ENCODE results near the gene AIMP1.
"Not testable (repeated sequence)": the region's sequence is repeated elsewhere in the genome, so short reads cannot be mapped to it uniquely, and the experiment has no call there.

AIMP1 gene

GRCh38 chr4:106351016-106351415 lies 34.7 kb downstream of the AIMP1 start:
- DNase-seq (ENCODE audit: low spot score), result no peak

GRCh38 chr4:106353786-106354185 lies 37.4 kb downstream of the AIMP1 start:
- no peak for DNase-seq (ENCODE audit: low spot score)

GRCh38 chr4:106355193-106355592 lies 38.8 kb downstream of the AIMP1 start:
- DNase-seq (ENCODE audit: low spot score), result no peak

- no peak for DNase-seq (ENCODE audit: low spot score)
Observed at GRCh38 chr4:106358899-106359298, 42.5 kb downstream of the AIMP1 start.

- DNase-seq (ENCODE audit: low spot score), result no peak
Observed at GRCh38 chr4:106362086-106362825, 45.9 kb downstream of the AIMP1 start.

GRCh38 chr4:106364282-106364681 lies 47.9 kb downstream of the AIMP1 start:
- no peak for DNase-seq (ENCODE audit: low spot score)

GRCh38 chr4:106365613-106366012 lies 49.3 kb downstream of the AIMP1 start:
- DNase-seq (ENCODE audit: low spot score), result no peak

GRCh38 chr4:106366026-106366425 lies 49.7 kb downstream of the AIMP1 start:
- DNase-seq (ENCODE audit: low spot score), result no peak

GRCh38 chr4:106367072-106367471 lies 50.7 kb downstream of the AIMP1 start:
- no peak for DNase-seq (ENCODE audit: low spot score)

- DNase-seq (ENCODE audit: low spot score), result no peak
Observed at GRCh38 chr4:106368678-106369077, 52.3 kb downstream of the AIMP1 start, which contains the start of gene GIMD1. Gene GIMD1 (minus strand): TSS chr4:106368778. CDS start chr4:106367435, 1,343 bp downstream.

GRCh38 chr4:106369456-106370060 lies 53.2 kb downstream of the AIMP1 start:
- peak; percentile 5 for DNase-seq (ENCODE audit: low spot score)

GRCh38 chr4:106370214-106370613 lies 53.9 kb downstream of the AIMP1 start:
- no peak for DNase-seq (ENCODE audit: low spot score)

- DNase-seq (ENCODE audit: low spot score), result no peak
Observed at GRCh38 chr4:106371161-106371560, 54.8 kb downstream of the AIMP1 start.

- no peak for DNase-seq (ENCODE audit: low spot score)
Observed at GRCh38 chr4:106373026-106373425, 56.7 kb downstream of the AIMP1 start.

GRCh38 chr4:106380179-106380578 lies 63.8 kb downstream of the AIMP1 start:
- no peak for DNase-seq (ENCODE audit: low spot score)

- DNase-seq (ENCODE audit: low spot score), result no peak
Observed at GRCh38 chr4:106384878-106385277, 68.5 kb downstream of the AIMP1 start.

- DNase-seq (ENCODE audit: low spot score), result no peak
Observed at GRCh38 chr4:106385853-106386393, 69.6 kb downstream of the AIMP1 start.

- DNase-seq (ENCODE audit: low spot score), result no peak
Observed at GRCh38 chr4:106395582-106395981, 79.2 kb downstream of the AIMP1 start.

- not testable (repeated sequence) for DNase-seq (ENCODE audit: low spot score)
Observed at GRCh38 chr4:106398898-106399297, 82.5 kb downstream of the AIMP1 start.
